HG03175 (cell line): Measurements from ENCODE around the gene IKBIP.
"Not testable (repeated sequence)": the region's sequence is repeated elsewhere in the genome, so short reads cannot be mapped to it uniquely, and the experiment has no call there.

Source experiments
- ATAC-seq: cut with Tn5 transposase; IDR thresholded peaks from one replicate; pipeline ENCODE4 v1.9.1; 2021; ENCODE audit warnings: mild to moderate bottlenecking, moderate library complexity; ENCODE audit not compliant: unreplicated experiment

IKBIP gene

DNA sequence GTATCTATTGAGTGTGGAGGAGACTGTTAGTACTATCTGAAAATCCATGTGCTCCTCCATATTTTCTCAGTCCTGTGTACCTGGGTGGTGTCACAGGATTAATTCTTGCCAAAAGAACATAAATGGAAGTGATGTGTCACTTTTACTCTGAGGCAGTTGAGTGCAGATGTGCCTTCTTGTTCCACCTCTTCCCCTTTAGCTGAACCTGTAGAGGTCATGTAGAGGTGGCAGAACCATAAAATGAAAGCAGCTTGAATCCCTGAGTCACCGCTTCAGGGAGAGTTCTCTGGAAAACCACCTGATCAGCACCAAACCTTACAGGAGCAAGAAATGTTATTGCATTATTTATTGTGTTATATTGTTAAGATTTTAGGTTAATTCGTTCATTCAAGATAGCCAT lies 65.8 kb downstream of the IKBIP start:
- no peak for ATAC-seq

DNA sequence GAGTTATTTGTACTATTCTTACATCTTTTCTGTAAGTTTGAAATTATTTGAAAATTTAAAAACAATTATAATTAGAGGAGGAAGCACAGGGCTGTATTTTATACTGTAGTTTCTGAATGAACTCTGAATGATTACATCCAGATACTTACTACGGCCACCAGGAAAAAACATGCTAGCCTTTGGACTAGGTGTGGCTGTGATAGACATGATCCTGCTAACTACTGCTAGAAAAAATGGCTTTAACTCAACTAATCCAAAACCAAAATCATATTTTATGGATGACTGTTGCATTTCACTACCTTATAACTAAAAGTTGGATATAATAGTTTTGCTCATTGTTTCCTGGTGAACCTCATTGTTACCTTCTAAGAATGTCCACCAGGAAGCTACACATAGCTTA lies 66.2 kb downstream of the IKBIP start:
- no peak for ATAC-seq

DNA sequence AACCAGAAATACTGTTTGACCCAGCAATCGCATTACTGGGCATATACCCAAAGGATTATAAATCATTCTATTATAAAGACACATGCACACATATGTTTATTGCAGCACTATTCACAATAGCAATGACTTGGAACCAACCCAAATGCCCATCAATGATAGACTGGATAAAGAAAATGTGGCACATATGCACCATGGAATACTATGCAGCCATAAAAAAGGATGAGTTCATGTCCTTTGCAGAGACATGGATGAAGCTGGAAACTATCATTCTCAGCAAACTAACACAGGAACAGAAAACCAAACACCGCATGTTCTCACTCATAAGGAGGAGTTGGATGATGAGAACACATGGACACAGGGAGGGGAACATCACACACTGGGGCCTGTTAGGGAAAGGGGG lies 67.8 kb downstream of the IKBIP start:
- not testable (repeated sequence) for ATAC-seq

DNA sequence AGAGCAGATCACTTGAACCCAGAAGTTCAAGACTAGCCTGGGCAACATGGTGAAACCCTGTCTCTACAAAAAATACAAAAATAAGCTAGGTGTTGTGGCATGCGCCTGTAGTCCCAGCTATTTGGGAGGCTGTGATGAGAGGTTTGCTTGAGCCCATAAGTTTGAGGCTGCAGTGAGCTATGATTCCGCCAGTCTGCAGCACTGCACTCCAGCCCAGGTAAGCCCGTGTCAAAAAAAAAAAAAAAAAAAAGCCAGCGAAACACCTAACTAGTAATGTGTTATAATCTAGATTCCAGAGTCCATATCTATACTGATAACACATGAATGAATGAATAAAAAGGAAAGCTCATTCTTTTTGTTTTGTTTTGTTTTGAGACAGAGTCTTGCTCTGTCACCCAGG lies 69.6 kb downstream of the IKBIP start:
- ATAC-seq = no peak
